GM21447 (cell line): ENCODE measurements around the gene AIDA.
"Not testable (repeated sequence)": the region's sequence is repeated elsewhere in the genome, so short reads cannot be mapped to it uniquely, and the experiment has no call there.

Experiments
- ATAC-seq: cut with Tn5 transposase; IDR thresholded peaks from one replicate; pipeline ENCODE4 v1.9.1; 2021; ENCODE audit not compliant: unreplicated experiment

AIDA gene, protein sequence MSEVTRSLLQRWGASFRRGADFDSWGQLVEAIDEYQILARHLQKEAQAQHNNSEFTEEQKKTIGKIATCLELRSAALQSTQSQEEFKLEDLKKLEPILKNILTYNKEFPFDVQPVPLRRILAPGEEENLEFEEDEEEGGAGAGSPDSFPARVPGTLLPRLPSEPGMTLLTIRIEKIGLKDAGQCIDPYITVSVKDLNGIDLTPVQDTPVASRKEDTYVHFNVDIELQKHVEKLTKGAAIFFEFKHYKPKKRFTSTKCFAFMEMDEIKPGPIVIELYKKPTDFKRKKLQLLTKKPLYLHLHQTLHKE

DNA sequence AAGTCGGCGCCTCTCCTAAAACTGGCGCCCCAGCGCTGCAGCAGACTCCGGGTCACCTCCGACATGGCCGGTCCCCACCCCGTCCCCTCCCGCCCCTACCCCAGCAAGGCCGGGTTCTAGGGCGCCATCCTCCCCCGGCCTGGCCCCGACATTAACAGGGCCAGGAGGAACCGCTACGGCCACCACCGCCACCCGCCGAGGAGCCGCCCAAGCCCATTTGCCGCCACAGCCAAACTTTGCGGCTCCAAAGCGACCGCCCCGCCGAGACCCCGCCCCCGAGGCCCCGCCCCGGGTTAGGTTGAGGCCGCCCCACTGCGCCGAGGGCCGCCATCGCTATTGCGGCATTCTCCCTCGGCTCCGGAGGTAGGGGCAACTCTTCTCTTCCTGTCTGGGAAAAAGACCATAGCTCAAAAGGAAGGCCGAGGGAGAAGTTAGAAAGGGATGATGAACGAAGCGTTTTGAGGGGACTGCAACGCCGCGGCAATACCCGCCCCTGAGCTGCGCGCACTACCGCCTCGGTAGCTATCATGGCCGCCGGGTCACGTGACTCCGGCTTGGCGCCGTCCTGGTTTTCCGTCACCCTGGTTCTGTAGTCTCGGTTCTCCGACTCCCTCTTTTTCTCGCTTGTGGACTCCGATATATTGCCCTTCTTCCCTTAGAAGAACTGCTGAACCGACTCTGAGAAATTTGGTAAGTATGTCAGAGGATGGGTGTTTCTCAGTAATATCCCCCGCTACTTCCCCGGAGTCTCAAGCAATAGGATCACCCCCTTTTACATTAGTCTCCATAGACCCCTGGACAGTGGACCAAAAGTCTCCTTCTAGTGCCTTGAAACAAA lies at the start of gene AIDA, which contains the start of gene BROX:
AIDA (minus strand) TSS at position 239 of the 838 bp plus-strand sequence; CDS start at position 65, 174 bp downstream.
BROX (plus strand) TSS at position 312 of the 838 bp plus-strand sequence. CDS start 3,136 bp downstream, outside the sequence.
- ATAC-seq, result peak; percentile 70

- no peak for ATAC-seq
Measured at GRCh38 chr1:222761083-222761482, 48.8 kb upstream of the AIDA start.

DNA sequence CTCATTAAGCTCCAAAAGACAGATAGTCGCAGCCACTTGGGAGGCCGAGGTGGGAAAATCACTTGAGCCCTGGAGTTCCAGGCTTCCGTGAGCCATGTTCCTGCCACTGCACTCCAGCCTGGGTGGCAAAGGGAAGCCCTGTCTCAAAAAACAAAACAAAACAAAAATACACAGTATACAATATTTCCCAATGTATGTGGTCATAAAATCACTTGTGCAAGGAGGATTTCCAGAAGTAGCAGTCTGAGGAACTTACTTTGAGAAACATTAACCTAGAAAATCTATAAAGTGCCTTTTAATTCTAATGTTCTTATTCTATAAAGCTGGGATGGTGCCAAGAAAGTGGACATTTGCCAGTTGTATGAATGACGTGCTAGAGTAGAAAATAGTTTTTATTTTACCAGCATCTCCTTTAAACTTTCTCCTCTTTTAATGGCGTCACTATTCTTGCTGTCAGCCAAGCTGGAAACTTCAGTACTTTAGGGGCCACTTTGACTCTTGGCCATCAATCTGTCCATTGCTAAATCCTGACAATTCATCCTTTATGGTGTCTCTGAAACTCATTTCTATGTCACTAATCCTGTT lies 47.3 kb upstream of the AIDA start:
- no peak for ATAC-seq

DNA sequence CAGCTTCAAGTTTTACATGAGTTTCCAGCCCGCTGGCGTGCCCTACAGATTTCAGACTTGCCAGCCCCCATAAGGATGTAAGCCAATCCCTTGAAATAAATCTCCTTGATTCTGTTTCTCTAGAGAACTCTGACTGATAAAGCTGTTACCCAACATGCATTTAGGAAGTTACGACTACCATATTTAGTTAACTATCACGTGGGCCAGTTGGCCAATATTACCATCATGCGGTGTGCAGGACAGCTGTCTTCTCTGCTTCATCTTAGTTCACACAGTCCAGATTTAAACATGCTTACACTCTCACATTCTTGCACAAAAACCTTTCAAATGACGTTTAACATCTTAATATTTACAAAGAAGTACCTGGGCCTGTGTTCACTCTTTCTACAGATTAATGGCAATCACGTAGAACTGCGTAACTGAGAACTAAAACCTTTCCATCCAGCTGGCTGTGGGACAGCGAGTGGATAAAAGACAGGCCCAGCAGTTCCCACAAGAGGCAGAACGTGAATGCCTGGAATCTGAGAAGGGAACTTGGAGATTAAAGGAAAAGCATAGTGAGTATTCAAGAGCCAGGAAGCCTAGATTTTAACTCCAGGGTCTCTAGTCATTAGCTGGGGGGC lies 45.5 kb upstream of the AIDA start:
- ATAC-seq, result no peak

GRCh38 chr1:222754366-222755139 lies 42.3 kb upstream of the AIDA start:
- ATAC-seq, result no peak

GRCh38 chr1:222751255-222751654 lies 39.0 kb upstream of the AIDA start:
- no peak for ATAC-seq

DNA sequence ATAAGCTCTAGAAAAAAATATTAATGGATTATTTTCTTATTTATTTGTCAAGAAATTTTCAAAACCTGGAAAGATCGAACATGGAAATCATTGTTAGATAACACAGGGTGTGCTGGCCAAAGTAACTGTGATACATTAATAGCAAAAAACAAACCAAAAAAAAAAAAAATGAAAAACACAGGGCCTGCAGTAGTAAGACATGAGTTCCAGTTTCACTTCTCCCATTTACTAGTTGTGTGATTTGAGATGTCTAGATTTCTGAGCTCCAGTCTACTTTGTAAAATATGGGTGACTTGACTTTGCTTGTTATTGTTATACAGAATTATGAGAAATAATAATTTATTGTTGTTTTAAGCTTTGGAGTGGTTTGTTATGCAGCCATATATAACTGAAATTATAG lies 38.4 kb upstream of the AIDA start:
- peak; percentile 89 for ATAC-seq

- ATAC-seq, result no peak
Measured at GRCh38 chr1:222749927-222750326, 37.6 kb upstream of the AIDA start.

GRCh38 chr1:222741630-222742457 lies 29.6 kb upstream of the AIDA start:
- not testable (repeated sequence) for ATAC-seq

GRCh38 chr1:222739929-222740328 lies 27.6 kb upstream of the AIDA start:
- ATAC-seq, result no peak

DNA sequence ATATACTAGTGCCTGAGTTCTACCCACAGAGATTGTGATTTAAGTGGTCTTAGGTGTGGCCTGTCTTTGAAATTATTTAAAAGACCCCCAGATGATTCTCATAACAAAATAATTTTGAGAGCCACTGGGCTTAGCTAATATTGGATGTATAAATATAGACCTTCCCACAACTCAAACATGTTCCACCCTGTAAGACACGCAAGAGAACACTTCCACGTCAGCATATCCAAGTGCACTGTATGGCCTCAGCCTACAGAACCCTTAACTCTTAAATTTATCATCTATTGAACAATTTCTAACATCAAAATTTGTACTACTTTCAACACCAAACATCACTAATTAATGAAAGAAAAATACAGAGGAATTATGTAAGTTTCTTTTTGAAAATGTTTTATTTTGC lies 27.2 kb upstream of the AIDA start:
- ATAC-seq, result no peak

GRCh38 chr1:222736972-222737371 lies 24.7 kb upstream of the AIDA start, which contains the start of gene FAM177B:
TSS of gene FAM177B (plus strand) at chr1:222737202. CDS start at chr1:222746546, 9,344 bp downstream.
- ATAC-seq, result no peak

DNA sequence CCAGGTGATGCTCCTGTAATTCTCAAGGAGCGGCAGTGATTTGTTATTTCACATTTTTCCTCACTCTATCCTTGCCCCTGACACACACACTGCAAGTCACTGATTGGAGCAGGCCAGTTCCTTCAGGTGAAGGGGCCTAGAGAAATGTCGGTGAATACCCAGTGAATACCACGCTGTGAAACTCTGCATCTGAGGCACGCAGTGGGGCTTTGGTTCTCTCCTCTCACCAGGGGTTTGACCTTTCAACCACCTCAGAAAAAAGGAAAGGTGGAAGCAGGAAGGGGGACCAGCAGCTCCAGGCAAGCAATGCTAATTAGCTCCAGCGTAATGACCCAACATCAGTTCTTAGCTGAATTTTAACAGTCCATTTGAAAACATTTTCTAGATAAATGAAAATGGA lies 24.2 kb upstream of the AIDA start:
- ATAC-seq, result no peak

DNA sequence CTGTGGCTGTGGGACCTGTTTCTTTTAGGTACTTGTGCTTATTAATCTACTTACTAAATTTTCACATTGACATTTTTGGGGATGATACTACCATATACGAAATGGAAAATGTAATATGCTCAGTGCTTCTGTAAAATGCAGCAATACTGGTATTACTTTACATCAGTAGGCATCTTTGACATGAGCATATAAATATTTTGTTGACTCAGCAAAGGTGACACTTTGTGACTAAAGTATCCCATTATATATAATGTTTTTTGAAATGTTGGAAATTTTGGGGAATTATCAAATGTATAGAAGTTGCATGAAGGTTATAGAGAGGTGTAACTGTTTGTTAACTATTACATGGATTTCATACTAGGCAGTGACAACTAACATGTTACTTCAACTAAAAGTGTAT lies 22.4 kb upstream of the AIDA start:
- ATAC-seq, result no peak

GRCh38 chr1:222732216-222733159 lies 20.2 kb upstream of the AIDA start:
- ATAC-seq, result peak; percentile 98

- no peak for ATAC-seq
Measured at GRCh38 chr1:222730866-222731265, 18.6 kb upstream of the AIDA start.

DNA sequence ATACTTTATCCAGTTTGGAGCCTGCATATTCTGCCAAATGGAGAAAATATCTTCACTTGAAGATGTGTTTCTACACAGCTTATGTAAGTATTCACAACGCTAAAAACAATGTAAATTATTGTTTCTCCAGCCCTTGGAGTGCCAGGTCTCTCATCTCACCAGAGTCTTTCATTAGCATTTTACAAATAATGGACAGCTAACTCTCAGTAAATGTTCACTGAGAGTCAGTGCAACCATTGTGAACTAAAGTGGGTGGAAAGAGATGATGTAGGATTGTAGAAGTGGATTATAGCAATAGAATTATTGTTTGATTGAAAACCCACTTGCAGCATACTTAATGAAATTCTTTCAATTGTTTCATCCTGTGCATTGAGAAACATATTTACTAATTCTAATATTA lies 16.5 kb upstream of the AIDA start:
- no peak for ATAC-seq

DNA sequence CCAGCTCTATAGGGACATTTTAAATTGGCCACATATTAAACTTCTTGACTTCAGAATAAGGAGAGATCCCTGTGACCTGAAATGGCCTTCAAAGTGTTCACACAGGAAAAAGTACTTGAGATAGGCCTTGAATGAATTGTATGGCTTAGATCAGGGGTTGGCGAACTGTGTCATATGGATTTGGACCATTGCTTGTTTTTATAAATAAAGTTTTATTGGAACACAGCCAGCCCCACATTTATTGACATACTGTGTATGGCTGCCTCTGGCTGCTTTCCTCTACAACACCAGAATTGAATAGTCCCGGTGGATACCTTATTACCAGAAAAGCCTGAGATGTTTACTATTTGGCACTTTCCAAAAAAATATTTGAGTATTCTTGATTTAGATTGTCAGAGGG lies 4.1 kb upstream of the AIDA start:
- ATAC-seq, result no peak
